ENCODE measurements around the gene NEK9. TPM values are rescaled to one million over a fixed set of nuclear protein-coding genes. Genes with fewer than 3 reads are reported as not detected.

NEK9 gene
- total and polyA plus RNA-seq, 2 donors (not counting 3 experiments of a cell fraction or from before 2014, with no cell fraction given): 22.1 to 65.1 TPM

DNA sequence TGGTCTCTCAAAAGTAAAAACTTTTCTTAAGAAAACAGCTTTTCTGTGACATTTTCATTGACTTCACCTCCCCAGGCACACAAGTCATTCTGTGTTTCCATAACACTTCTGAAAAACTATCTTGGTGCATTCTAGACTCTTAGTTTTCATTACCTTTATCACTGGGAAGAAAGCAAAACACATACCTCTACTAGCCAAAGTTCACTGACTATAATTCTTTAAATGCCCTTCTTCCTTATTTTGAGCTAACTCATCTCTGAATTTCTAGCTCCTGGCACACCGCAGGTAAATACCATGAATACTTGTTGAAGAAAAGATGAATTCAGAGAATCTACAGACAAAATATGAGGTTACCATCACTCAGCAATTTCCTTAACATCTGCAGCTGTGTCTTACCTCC lies 96.7 kb downstream of the NEK9 start:
- H3K36me3 ChIP-seq (ENCODE audit: control insufficient read depth in 2 of 2, extremely low read depth in 1 of 2, insufficient read depth in 2 of 2, low read length in 2 of 2): peaks cover 0 to 6% of the 10 kb centered on the region in 2 experiments
- no peak for TF ChIP-seq JUN (IDR thresholded peaks at IDR 0.05; ENCODE audit: borderline replicate concordance, insufficient read depth, insufficient read length, low read depth)
- TF ChIP-seq, protein P1, sequence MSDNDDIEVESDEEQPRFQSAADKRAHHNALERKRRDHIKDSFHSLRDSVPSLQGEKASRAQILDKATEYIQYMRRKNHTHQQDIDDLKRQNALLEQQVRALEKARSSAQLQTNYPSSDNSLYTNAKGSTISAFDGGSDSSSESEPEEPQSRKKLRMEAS (IDR thresholded peaks at IDR 0.05; ENCODE audit: insufficient read depth, insufficient read length): no peak
- TF ChIP-seq POLR2AphosphoS5 (IDR thresholded peaks at IDR 0.05; ENCODE audit: insufficient read depth, low read depth, low read length): no peak
- no peak for TF ChIP-seq POLR2A (IDR thresholded peaks at IDR 0.05; ENCODE audit: low read depth, low read length)
- TF ChIP-seq EZH2 (IDR thresholded peaks at IDR 0.05; ENCODE audit: borderline replicate concordance, low read depth, low read length, severe bottlenecking): no peak
- no peak for TF ChIP-seq MYC (IDR thresholded peaks at IDR 0.05; ENCODE audit: low read depth, low read length)
- POLR2A ChIA-PET: no interaction called here
- H3K4me2 ChIP-seq (ENCODE audit: insufficient read depth, low read length): no peak overlapping the region
- dilution Hi-C loops (cut with MboI; ENCODE audit: extremely low pct_ligation_motif_present, low sequenced_read_pairs) (no loop called here), intact Hi-C loops (cut with micrococcal nuclease) (no loop called here)
- H3K4me1 ChIP-seq (ENCODE audit: control insufficient read depth, extremely low read depth, insufficient read depth, low read length): peaks cover 12% of the 10 kb centered on the region
- no peak for FAIRE-seq
- no TSS peak for BruUV-seq (replicated peaks)
- no peak overlapping the region for H2AFZ ChIP-seq (ENCODE audit: low read depth, low read length)
- H3K4me3 ChIP-seq (replicated peaks in 1 of 3; ENCODE audit: insufficient read depth in 1 of 3, low read depth in 1 of 3, low read length in 3 of 3): no peak overlapping the region
- no peak overlapping the region for H3K27ac ChIP-seq (ENCODE audit: insufficient read depth, low read depth, low read length)
- H3K9me1 ChIP-seq (replicated peaks; ENCODE audit: control insufficient read depth, extremely low read depth, insufficient read depth, low read length): no peaks in the 10 kb centered on the region
- CTCF ChIA-PET: interaction anchor here (1.1 kb wide), 1 partner anchor 26 kb away, joined by 3 read pairs; no protein-coding TSS in a partner anchor
- no peak for DNase-seq (ENCODE audit: low read depth, low spot score)
- no peaks in the 10 kb centered on the region for H4K20me1 ChIP-seq (replicated peaks; ENCODE audit: control insufficient read depth, extremely low read depth, insufficient read depth, low read length)
- H3K9me3 ChIP-seq (replicated peaks; ENCODE audit: control insufficient read depth, insufficient read depth, low read length): no peaks in the 10 kb centered on the region
- no peak overlapping the region for H3K9ac ChIP-seq (replicated peaks; ENCODE audit: extremely low read depth, insufficient read depth, low read length)
- H3K79me2 ChIP-seq (ENCODE audit: control insufficient read depth, insufficient read depth, low read length): no peaks in the 10 kb centered on the region
- H3K27me3 ChIP-seq (ENCODE audit: control insufficient read depth in 2 of 2, insufficient read depth in 2 of 2, low read length in 2 of 2): no peaks in the 10 kb centered on the region

Small RNA genes lying within 50 kb of the gene (small RNA-seq; reads per million reads assigned to genes)
- not detected for gene HIF1AP1 (ENCODE audit: insufficient read depth, insufficient read length, low read depth, low replicate concordance)

Other genes starting within 250 kb of the NEK9 start
- 105 and 110 TPM in 2 replicates for gene DLST, start 245.1 kb downstream of the NEK9 start, total RNA-seq
- gene DLST, start 245.1 kb downstream of the NEK9 start, polyA plus RNA-seq: 91.0 and 98.4 TPM in 2 replicates
- gene RPS6KL1, start 203.8 kb downstream of the NEK9 start, total RNA-seq: 23.8 and 25.6 TPM in 2 replicates
- gene RPS6KL1, start 203.8 kb downstream of the NEK9 start, polyA plus RNA-seq: 10.2 TPM in 2 replicates
- gene PGF, start 171.5 kb downstream of the NEK9 start, total RNA-seq: 206 and 254 TPM in 2 replicates
- 89.0 and 102 TPM in 2 replicates for gene PGF, start 171.5 kb downstream of the NEK9 start, polyA plus RNA-seq
- 97.0 and 103 TPM in 2 replicates for gene EIF2B2, start 124.1 kb downstream of the NEK9 start, total RNA-seq
- 143 and 146 TPM in 2 replicates for gene EIF2B2, start 124.1 kb downstream of the NEK9 start, polyA plus RNA-seq
- 14.6 and 16.5 TPM in 2 replicates for gene MLH3, start 75.6 kb downstream of the NEK9 start, total RNA-seq
- gene MLH3, start 75.6 kb downstream of the NEK9 start, polyA plus RNA-seq: 4.6 and 4.8 TPM in 2 replicates
- gene ACYP1, start 63.0 kb downstream of the NEK9 start, total RNA-seq: 34.2 and 37.5 TPM in 2 replicates
- gene ACYP1, start 63.0 kb downstream of the NEK9 start, polyA plus RNA-seq: 17.4 and 30.2 TPM in 2 replicates
- gene ZC2HC1C, start 57.4 kb downstream of the NEK9 start, total RNA-seq: 0.91 and 3.6 TPM in 2 replicates
- 0.72 and 0.84 TPM in 2 replicates for gene ZC2HC1C, start 57.4 kb downstream of the NEK9 start, polyA plus RNA-seq
- gene TMED10, start 49.6 kb upstream of the NEK9 start, total RNA-seq: 313 and 338 TPM in 2 replicates
- 320 and 342 TPM in 2 replicates for gene TMED10, start 49.6 kb upstream of the NEK9 start, polyA plus RNA-seq
- 9.2 and 63.2 TPM in 2 replicates for gene FOS, start 151.8 kb upstream of the NEK9 start, total RNA-seq
- 41.6 and 55.6 TPM in 2 replicates for gene FOS, start 151.8 kb upstream of the NEK9 start, polyA plus RNA-seq